Activated T-cell treated with anti-CD3 and anti-CD28 coated beads, Interleukin-2, amount 50 U/mL, for 4 hours (primary cell): ENCODE measurements around the gene TINCR. TPM values are rescaled to one million over a fixed set of nuclear protein-coding genes. Genes with fewer than 3 reads are reported as not detected.
A peak's percentile ranks its signal among the peaks of the same experiment; 100 is the strongest.

Source experiments
- ATAC-seq, 2 donors: fragments of 200-7000 bp; cut with Tn5 transposase; one replicate each; pipeline ENCODE4 v1.10.0; 2021
- DNase-seq: peaks from one replicate; pipeline ENCODE4 v3.0.0-alpha.2; 2020
- H3K27me3 Mint-ChIP-seq: one replicate; pipeline ENCODE4 v1.8.0; 2021; ENCODE audit warnings: low read depth, mixed read lengths
- H3K36me3 Mint-ChIP-seq: one replicate; pipeline ENCODE4 v1.8.0; 2022; ENCODE audit warnings: mixed read lengths; ENCODE audit not compliant: insufficient read depth
- H3K4me1 Mint-ChIP-seq: one replicate; pipeline ENCODE4 v1.8.0; 2021; ENCODE audit warnings: low read depth, mixed read lengths
- H3K4me3 Mint-ChIP-seq: one replicate; pipeline ENCODE4 v1.8.0; 2021; ENCODE audit warnings: mild to moderate bottlenecking, moderate library complexity, mixed read lengths
- H3K9me3 Mint-ChIP-seq: one replicate; pipeline ENCODE4 v1.8.0; 2021; ENCODE audit warnings: mixed read lengths
- total RNA-seq, 3 donors: library from RNA; stranded (reverse); gene quantifications; one replicate each; pipeline ENCODE4 v1.2.1, GENCODE V29; 2021

The TINCR gene
- total RNA-seq, 3 donors from 2014 or later = 0.63 to 1.4 (median 0.81) TPM

DNA sequence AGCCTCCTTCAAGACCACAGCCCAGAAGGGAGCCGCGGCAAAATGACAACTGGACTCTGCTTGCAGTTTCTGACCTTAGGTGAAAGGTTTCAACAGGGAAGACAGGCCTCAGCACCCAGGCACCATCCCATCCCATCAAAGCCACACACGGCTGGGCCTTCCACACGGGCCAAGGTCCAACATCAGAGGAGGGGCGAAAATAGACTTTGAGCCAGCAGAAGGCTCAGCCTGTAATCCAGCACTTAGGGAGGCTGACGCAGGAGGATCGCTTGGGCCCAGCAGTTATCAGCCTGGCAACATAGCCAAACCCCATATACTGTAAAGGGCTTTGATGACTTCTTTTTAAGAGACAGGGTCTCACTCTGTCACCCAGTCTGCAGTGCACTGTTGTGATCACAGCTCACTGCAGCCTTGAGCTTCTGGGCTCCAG lies 26.8 kb upstream of the TINCR start:
- no peak for DNase-seq
- H3K9me3 Mint-ChIP-seq = no peaks in the 10 kb centered on the region

DNA sequence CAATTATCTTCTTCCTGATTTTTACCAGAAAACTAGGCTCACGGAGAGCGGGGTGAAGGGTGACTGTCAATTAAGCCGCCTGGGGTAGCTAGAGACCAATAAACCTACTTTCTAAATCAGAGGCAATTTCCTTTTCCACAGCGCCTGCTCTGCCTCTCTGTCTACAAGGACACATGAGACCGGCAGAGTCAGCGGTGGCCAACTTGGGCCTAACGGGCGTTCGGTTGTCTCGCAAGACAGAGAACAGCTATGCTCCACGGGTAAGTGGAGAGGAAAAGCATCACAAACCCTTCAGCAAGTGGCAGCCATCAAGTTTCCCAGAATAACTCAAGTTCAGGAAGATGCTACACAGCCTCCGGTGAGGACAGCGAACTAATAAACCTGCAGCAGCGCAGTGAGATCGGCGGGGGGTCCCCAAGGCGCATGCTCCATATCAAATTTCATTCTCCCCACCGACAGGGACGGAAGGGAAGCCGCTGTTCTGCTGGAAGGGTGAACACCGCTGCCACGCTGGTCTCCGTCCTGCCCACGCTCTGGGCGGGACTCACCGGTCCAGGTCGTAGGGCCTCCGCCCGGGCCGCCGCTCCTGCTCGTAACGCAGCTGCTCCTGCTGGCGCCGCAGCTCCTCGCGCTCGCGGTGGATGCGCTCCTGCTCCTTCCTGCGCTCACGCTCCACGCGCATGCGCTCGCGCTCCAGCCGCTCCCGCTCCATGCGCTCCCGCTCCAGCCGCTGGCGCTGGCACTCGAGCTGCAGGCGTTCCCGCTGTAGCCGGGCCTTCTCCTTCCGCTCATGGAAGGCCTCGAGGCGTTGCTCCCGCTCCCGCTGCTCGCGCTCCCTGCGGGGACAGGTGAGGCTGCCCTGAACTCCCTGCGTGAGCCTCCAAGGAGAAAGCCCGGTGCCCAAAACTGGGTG lies 25.8 kb upstream of the TINCR start:
- ATAC-seq (no peak), DNase-seq (no peak)
- peaks cover 6% of the 10 kb centered on the region for H3K4me1 Mint-ChIP-seq
- H3K36me3 Mint-ChIP-seq = peaks cover 47% of the 10 kb centered on the region
- H3K9me3 Mint-ChIP-seq = no peaks in the 10 kb centered on the region
- H3K27me3 Mint-ChIP-seq = no peaks in the 10 kb centered on the region
- H3K4me3 Mint-ChIP-seq = no peak overlapping the region

More for the DNA sequence above, 26.8 kb upstream of the TINCR start:
- peaks cover 48% of the 10 kb centered on the region for H3K36me3 Mint-ChIP-seq
- no peak overlapping the region for H3K4me3 Mint-ChIP-seq
- peaks cover 6% of the 10 kb centered on the region for H3K4me1 Mint-ChIP-seq
- no peaks in the 10 kb centered on the region for H3K27me3 Mint-ChIP-seq
- ATAC-seq = no peak

- ATAC-seq (no peak), DNase-seq (no peak)
- Mint-ChIP-seq H3K27me3 (no peaks in the 10 kb centered on the region), H3K36me3 (peaks cover 56% of the 10 kb centered on the region), H3K4me1 (peaks cover 6% of the 10 kb centered on the region), H3K4me3 (no peak overlapping the region), H3K9me3 (no peaks in the 10 kb centered on the region)
These were observed 25.0 kb upstream of the TINCR start for GRCh38 chr19:5592531-5593342.

DNA sequence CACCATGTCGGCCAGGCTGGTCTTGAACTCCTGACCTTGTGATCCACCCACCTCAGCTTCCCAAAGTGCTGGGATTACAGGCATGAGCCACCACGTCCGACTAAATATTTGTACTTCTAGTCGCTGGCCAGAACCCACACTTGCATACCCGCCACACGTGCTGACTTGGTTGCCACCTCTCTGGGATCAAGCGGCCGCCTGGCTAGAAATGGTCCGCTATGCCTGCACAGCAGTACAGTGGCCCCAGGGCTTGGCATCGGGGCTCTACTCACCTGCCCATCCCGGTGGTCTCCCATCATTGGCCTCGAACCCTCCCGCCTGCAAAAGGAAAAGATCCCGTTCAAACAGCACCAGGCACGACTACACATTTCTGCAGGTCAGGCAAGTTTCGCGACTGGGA lies 23.7 kb upstream of the TINCR start:
- H3K4me1 Mint-ChIP-seq = peaks cover 10% of the 10 kb centered on the region
- no peak overlapping the region for H3K4me3 Mint-ChIP-seq
- H3K36me3 Mint-ChIP-seq = peaks cover 57% of the 10 kb centered on the region
- H3K27me3 Mint-ChIP-seq = no peaks in the 10 kb centered on the region
- no peaks in the 10 kb centered on the region for H3K9me3 Mint-ChIP-seq
- ATAC-seq = no peak
- no peak for DNase-seq

DNA sequence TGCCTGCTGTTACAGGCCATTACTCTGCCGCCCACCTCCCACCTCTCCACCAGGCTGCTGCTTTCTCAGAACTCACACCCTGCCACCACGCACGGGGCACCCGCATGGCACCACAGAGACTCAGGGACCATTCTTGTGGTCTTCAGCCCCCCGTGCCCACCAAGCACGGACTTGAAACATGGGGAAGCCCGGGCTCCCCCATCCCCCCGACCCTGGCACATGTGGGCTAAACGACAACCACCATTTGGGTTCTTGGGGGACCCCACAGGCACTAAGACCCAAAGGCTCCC lies 23.1 kb upstream of the TINCR start:
- no peak for DNase-seq
- Mint-ChIP-seq H3K4me1 (peaks cover 12% of the 10 kb centered on the region), H3K27me3 (no peaks in the 10 kb centered on the region), H3K9me3 (no peaks in the 10 kb centered on the region), H3K4me3 (no peak overlapping the region), H3K36me3 (peaks cover 56% of the 10 kb centered on the region)
- no peak for ATAC-seq

GRCh38 chr19:5590151-5590864 lies 22.6 kb upstream of the TINCR start:
- Mint-ChIP-seq H3K4me1 (peaks cover 13% of the 10 kb centered on the region), H3K9me3 (no peaks in the 10 kb centered on the region), H3K4me3 (no peak overlapping the region), H3K36me3 (peaks cover 51% of the 10 kb centered on the region), H3K27me3 (no peaks in the 10 kb centered on the region)
- no peak for ATAC-seq
- no peak for DNase-seq

- DNase-seq (no peak), ATAC-seq (no peak)
- Mint-ChIP-seq H3K9me3 (no peaks in the 10 kb centered on the region), H3K4me3 (no peak overlapping the region), H3K27me3 (no peaks in the 10 kb centered on the region), H3K4me1 (peaks cover 13% of the 10 kb centered on the region), H3K36me3 (peaks cover 47% of the 10 kb centered on the region)
These were observed 21.3 kb upstream of the TINCR start for GRCh38 chr19:5588906-5589676.

DNA sequence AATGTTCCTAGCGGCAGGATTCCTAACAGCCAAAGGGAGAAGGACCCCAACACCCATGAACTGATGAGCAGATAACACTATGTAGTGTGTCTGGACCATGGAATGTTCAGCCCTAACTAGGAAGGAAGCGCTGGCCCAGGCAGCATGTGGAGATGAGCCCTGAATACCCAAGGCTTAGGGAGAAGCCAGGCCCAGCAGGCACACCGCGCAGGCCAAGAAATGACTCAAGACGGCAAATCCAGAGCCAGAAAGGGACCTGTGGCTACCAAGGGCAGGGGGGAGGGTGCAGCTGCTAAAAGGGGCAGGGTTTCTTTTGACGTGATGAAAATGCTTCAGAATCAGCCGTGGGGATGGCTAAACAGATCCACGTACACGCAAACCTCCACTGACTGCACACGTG lies 20.7 kb upstream of the TINCR start:
- peaks cover 13% of the 10 kb centered on the region for H3K4me1 Mint-ChIP-seq
- ATAC-seq (no peak), DNase-seq (no peak)
- no peak overlapping the region for H3K4me3 Mint-ChIP-seq
- peaks cover 45% of the 10 kb centered on the region for H3K36me3 Mint-ChIP-seq
- no peaks in the 10 kb centered on the region for H3K9me3 Mint-ChIP-seq
- no peaks in the 10 kb centered on the region for H3K27me3 Mint-ChIP-seq

- ATAC-seq = no peak
- no peak for DNase-seq
- Mint-ChIP-seq H3K36me3 (peaks cover 37% of the 10 kb centered on the region), H3K9me3 (no peaks in the 10 kb centered on the region), H3K27me3 (no peaks in the 10 kb centered on the region), H3K4me3 (no peak overlapping the region), H3K4me1 (peaks cover 13% of the 10 kb centered on the region)
These were observed 19.9 kb upstream of the TINCR start for GRCh38 chr19:5587661-5588060.

- H3K36me3 Mint-ChIP-seq = peaks cover 32% of the 10 kb centered on the region
These were observed 19.3 kb upstream of the TINCR start for GRCh38 chr19:5587071-5587455.

DNA sequence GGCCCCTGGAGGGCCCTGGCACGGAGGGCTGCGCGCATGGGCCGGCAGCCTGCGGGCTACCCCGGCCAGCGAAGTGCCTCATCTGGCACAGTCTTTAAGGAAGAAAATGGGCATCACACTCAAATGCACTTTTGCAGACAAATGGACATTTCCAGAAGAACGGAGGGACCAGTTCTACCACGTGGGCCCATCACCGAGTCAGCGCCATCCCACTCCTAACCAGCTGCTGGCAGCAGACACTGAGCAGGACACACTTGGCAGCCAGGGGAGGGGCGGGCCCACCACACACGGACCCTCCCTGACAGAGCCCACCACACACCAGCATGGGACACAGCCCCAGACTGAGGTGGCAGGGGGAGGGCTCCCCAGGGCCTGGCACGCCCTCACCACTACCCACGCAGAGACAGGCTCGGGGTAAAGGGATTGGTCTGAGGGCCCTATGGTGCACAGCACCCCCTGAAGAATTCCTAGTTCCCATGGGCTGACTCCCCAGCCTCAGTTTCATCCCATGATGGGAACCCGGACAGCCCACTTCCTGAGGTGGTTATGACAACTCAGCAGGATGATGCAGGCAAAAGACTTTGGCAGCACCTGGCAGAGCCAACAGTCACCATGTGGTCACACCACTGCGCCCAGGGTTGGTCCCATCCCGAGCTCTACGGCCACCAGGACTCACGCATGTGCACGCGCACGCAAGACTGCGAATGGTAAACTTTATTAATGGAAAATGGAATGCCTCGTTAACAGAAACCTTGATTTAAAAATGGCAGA lies 18.7 kb upstream of the TINCR start:
- ATAC-seq (peak; percentile 25 to 31), DNase-seq (no peak)
- no peaks in the 10 kb centered on the region for H3K27me3 Mint-ChIP-seq
- no peaks in the 10 kb centered on the region for H3K9me3 Mint-ChIP-seq
- H3K4me1 Mint-ChIP-seq = peaks cover 13% of the 10 kb centered on the region
- peaks cover 29% of the 10 kb centered on the region for H3K36me3 Mint-ChIP-seq
- no peak overlapping the region for H3K4me3 Mint-ChIP-seq

More at GRCh38 chr19:5587071-5587455, 19.3 kb upstream of the TINCR start:
- ATAC-seq (no peak), DNase-seq (no peak)
- Mint-ChIP-seq H3K4me1 (peaks cover 13% of the 10 kb centered on the region), H3K9me3 (no peaks in the 10 kb centered on the region), H3K4me3 (no peak overlapping the region), H3K27me3 (no peaks in the 10 kb centered on the region)

- no peaks in the 10 kb centered on the region for H3K27me3 Mint-ChIP-seq
- H3K9me3 Mint-ChIP-seq = no peaks in the 10 kb centered on the region
- peak; percentile 62 for ATAC-seq
- peak overlapping the region; percentile 35 for H3K4me3 Mint-ChIP-seq
- peaks cover 27% of the 10 kb centered on the region for H3K36me3 Mint-ChIP-seq
- H3K4me1 Mint-ChIP-seq = peaks cover 13% of the 10 kb centered on the region
- DNase-seq = peak; percentile 40
These were observed 17.9 kb upstream of the TINCR start for GRCh38 chr19:5585461-5586299.
